ENCODE results near the gene NAMPT. TPM values are rescaled to one million over a fixed set of nuclear protein-coding genes. Genes with fewer than 3 reads are reported as not detected.

The NAMPT gene
- total RNA-seq, 1 experiment from 2014 or later = 66.0 TPM

GRCh38 chr7:106309362-106309761 is 24.6 kb upstream of the NAMPT start:
- no peak overlapping the region for H3K4me3 ChIP-seq (ENCODE audit: low read length)
- no peak for ATAC-seq
- H3K4me1 ChIP-seq (ENCODE audit: insufficient read depth, low read length) = peaks cover 29% of the 10 kb centered on the region
- no peaks in the 10 kb centered on the region for H3K9me3 ChIP-seq (ENCODE audit: low read length)
- H2AFZ ChIP-seq (ENCODE audit: low read length) = no peak overlapping the region
- no peak overlapping the region for H3K9ac ChIP-seq (ENCODE audit: low read length)
- no peaks in the 10 kb centered on the region for H4K20me1 ChIP-seq (ENCODE audit: low read length)
- TF ChIP-seq EZH2 (IDR thresholded peaks at IDR 0.05; ENCODE audit: low read length, unreplicated experiment) (no peak), EZH2phosphoT487 (IDR thresholded peaks at IDR 0.05; ENCODE audit: borderline replicate concordance, low read length) (no peak)
- TF ChIP-seq, protein P1, sequence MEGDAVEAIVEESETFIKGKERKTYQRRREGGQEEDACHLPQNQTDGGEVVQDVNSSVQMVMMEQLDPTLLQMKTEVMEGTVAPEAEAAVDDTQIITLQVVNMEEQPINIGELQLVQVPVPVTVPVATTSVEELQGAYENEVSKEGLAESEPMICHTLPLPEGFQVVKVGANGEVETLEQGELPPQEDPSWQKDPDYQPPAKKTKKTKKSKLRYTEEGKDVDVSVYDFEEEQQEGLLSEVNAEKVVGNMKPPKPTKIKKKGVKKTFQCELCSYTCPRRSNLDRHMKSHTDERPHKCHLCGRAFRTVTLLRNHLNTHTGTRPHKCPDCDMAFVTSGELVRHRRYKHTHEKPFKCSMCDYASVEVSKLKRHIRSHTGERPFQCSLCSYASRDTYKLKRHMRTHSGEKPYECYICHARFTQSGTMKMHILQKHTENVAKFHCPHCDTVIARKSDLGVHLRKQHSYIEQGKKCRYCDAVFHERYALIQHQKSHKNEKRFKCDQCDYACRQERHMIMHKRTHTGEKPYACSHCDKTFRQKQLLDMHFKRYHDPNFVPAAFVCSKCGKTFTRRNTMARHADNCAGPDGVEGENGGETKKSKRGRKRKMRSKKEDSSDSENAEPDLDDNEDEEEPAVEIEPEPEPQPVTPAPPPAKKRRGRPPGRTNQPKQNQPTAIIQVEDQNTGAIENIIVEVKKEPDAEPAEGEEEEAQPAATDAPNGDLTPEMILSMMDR (conservative IDR thresholded peaks at IDR 0.05; ENCODE audit: low read depth, low read length) = no peak
- intact Hi-C loops (cut with micrococcal nuclease) = no loop called here
- H3K27ac ChIP-seq (ENCODE audit: low read length) = no peak overlapping the region
- H3K9me2 ChIP-seq (replicated peaks; ENCODE audit: low read length) = no peaks in the 10 kb centered on the region
- no TSS peak for BruUV-seq (replicated peaks)
- H3K79me2 ChIP-seq (ENCODE audit: low read length) = no peaks in the 10 kb centered on the region
- no peaks in the 10 kb centered on the region for H3K27me3 ChIP-seq (ENCODE audit: low read length)
- no peak for DNase-seq
- CTCF ChIA-PET = no interaction called here
- H3F3A ChIP-seq (ENCODE audit: low read length, unreplicated experiment) = peaks cover 15% of the 10 kb centered on the region
- no peak overlapping the region for H3K4me2 ChIP-seq (ENCODE audit: low read length)
- POLR2A ChIA-PET (ENCODE audit: unreplicated experiment) = no interaction called here
- H3K36me3 ChIP-seq (ENCODE audit: low read depth, low read length) = no peaks in the 10 kb centered on the region

DNA sequence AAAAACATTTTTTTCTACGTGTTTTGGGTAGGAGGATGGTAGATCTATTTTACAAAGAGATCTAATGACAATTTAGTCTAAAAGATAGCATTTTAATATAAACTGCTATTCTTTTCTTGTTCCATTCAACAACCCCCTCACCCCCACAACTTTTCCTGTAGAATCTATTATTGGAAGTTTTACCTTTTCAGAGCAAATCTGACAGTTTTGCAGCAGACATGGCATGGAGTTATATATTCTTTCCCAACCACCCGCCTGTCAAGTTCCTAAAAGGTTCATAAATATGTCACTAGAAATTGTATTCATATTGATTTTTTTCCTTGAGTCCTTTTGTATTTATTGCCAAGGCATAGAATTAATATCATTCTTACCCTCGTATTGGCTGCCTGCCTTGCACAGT is 21.5 kb upstream of the NAMPT start:
- DNase-seq (no peak), ATAC-seq (no peak)
- Histone ChIP-seq H3K36me3 (ENCODE audit: low read depth, low read length) (no peaks in the 10 kb centered on the region), H3K27me3 (ENCODE audit: low read length) (no peaks in the 10 kb centered on the region), H3K9me3 (ENCODE audit: low read length) (no peaks in the 10 kb centered on the region), H4K20me1 (ENCODE audit: low read length) (no peaks in the 10 kb centered on the region), H3K9me2 (replicated peaks; ENCODE audit: low read length) (no peaks in the 10 kb centered on the region), H3F3A (ENCODE audit: low read length, unreplicated experiment) (no peaks in the 10 kb centered on the region), H3K9ac (ENCODE audit: low read length) (no peak overlapping the region), H3K4me1 (ENCODE audit: insufficient read depth, low read length) (no peaks in the 10 kb centered on the region), H3K4me3 (ENCODE audit: low read length) (no peak overlapping the region), H3K27ac (ENCODE audit: low read length) (no peak overlapping the region), H3K4me2 (ENCODE audit: low read length) (no peak overlapping the region), H3K79me2 (ENCODE audit: low read length) (no peaks in the 10 kb centered on the region), H2AFZ (ENCODE audit: low read length) (no peak overlapping the region)
- ChIA-PET POLR2A (ENCODE audit: unreplicated experiment) (no interaction called here), CTCF (no interaction called here)
- intact Hi-C loops (cut with micrococcal nuclease) = no loop called here
- TF ChIP-seq, protein P1 (conservative IDR thresholded peaks at IDR 0.05; ENCODE audit: low read depth, low read length) = no peak
- TF ChIP-seq EZH2 (IDR thresholded peaks at IDR 0.05; ENCODE audit: low read length, unreplicated experiment) (no peak), EZH2phosphoT487 (IDR thresholded peaks at IDR 0.05; ENCODE audit: borderline replicate concordance, low read length) (no peak)
- BruUV-seq (replicated peaks) = no TSS peak

DNA sequence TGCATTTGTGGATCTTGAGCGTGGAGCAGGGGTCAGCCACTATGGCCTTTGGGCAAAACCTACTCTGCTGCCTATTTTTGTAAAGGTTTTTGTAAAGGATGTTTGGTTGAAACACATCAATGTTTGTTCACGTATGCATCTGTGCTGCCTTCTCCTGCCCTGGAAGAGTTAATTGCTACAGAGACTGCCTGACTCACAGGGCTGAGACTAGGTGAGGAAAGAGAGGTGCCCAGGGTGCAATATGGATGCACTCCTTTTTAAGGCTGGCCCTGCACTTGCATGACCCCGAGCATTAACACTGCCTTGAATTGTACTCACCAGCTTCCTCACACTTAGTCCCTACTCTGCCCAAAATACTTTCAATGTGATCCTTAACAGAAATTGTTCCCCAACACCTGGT is 20.9 kb upstream of the NAMPT start:
- no peak overlapping the region for H3K4me2 ChIP-seq (ENCODE audit: low read length)
- CTCF ChIA-PET = no interaction called here
- no peaks in the 10 kb centered on the region for H3K79me2 ChIP-seq (ENCODE audit: low read length)
- no peak overlapping the region for H2AFZ ChIP-seq (ENCODE audit: low read length)
- H3K27me3 ChIP-seq (ENCODE audit: low read length) = no peaks in the 10 kb centered on the region
- no peaks in the 10 kb centered on the region for H3F3A ChIP-seq (ENCODE audit: low read length, unreplicated experiment)
- no peak overlapping the region for H3K27ac ChIP-seq (ENCODE audit: low read length)
- H3K4me1 ChIP-seq (ENCODE audit: insufficient read depth, low read length) = no peaks in the 10 kb centered on the region
- no peaks in the 10 kb centered on the region for H4K20me1 ChIP-seq (ENCODE audit: low read length)
- intact Hi-C loops (cut with micrococcal nuclease) = no loop called here
- H3K4me3 ChIP-seq (ENCODE audit: low read length) = no peak overlapping the region
- no peaks in the 10 kb centered on the region for H3K36me3 ChIP-seq (ENCODE audit: low read depth, low read length)
- no peaks in the 10 kb centered on the region for H3K9me2 ChIP-seq (replicated peaks; ENCODE audit: low read length)
- BruUV-seq (replicated peaks) = no TSS peak
- no peaks in the 10 kb centered on the region for H3K9me3 ChIP-seq (ENCODE audit: low read length)
- DNase-seq = no peak
- TF ChIP-seq, protein P1 (conservative IDR thresholded peaks at IDR 0.05; ENCODE audit: low read depth, low read length) = no peak
- TF ChIP-seq EZH2 (IDR thresholded peaks at IDR 0.05; ENCODE audit: low read length, unreplicated experiment) = no peak
- TF ChIP-seq EZH2phosphoT487 (IDR thresholded peaks at IDR 0.05; ENCODE audit: borderline replicate concordance, low read length) = no peak
- no peak overlapping the region for H3K9ac ChIP-seq (ENCODE audit: low read length)
- POLR2A ChIA-PET (ENCODE audit: unreplicated experiment) = no interaction called here
- ATAC-seq = no peak

All from PC-3 (cell line).